Lung microvascular endothelial cell (primary cell): Measurements from ENCODE around the gene SAMD11. TPM values are rescaled to one million over a fixed set of nuclear protein-coding genes. Genes with fewer than 3 reads are reported as not detected.
"Not testable (repeated sequence)": the region's sequence is repeated elsewhere in the genome, so short reads cannot be mapped to it uniquely, and the experiment has no call there.

Source experiments
- DNase-seq, 2 donors: peaks; one replicate each; pipeline versions ENCODE4 v3.0.0 to v3.0.0-alpha.2; 2010; ENCODE audit warnings: low read depth in 2 of 2
- total RNA-seq: library from RNA; depleted of rRNA; stranded (reverse); fragments of >200 nt; gene quantifications from 2 replicates; pipeline ENCODE4 v1.2.1, GENCODE V29; 2014

Gene SAMD11
- total RNA-seq, 1 donor from 2014 or later, result not detected

DNA sequence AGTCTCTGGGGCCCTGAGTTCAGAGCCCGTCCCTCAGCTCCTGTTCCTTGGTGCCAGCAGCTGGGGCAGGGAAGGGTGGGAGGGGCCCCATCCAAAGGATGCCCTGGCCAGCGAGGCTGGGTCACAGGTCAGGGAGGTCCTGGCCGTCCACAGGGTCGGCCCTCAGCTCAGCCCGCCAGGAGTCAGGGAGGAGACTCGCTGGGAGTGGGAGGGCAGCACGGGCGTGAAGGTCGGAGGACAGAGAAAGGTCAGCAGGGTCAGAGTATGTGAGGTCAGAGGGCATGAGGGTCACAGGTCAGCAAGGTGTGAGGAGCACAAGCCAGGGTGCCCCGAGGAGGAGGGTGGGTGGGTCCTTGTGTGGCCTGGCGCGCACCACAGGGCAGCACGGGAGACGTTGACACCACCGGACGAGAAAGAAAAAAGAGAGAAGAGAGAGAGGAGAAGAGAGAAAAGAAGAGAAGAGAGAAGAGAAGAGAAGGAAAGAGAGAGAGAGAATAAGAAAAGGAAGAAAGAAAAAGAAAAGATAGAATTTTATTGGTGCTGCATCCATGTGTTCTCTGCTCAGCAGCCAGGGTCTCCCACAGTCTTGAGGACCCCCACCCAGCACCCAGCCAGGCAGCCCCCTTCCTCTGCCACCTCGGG lies 51.1 kb downstream of the SAMD11 start:
- no peak for DNase-seq

GRCh38 chr1:975365-975764 lies 51.6 kb downstream of the SAMD11 start:
- no peak for DNase-seq

- DNase-seq, result peak in 1 of 2 donors; percentile 57
These were observed 52.4 kb downstream of the SAMD11 start for GRCh38 chr1:975896-976683.

- not testable (repeated sequence) for DNase-seq
These were observed 53.1 kb downstream of the SAMD11 start for GRCh38 chr1:976791-977190.

DNA sequence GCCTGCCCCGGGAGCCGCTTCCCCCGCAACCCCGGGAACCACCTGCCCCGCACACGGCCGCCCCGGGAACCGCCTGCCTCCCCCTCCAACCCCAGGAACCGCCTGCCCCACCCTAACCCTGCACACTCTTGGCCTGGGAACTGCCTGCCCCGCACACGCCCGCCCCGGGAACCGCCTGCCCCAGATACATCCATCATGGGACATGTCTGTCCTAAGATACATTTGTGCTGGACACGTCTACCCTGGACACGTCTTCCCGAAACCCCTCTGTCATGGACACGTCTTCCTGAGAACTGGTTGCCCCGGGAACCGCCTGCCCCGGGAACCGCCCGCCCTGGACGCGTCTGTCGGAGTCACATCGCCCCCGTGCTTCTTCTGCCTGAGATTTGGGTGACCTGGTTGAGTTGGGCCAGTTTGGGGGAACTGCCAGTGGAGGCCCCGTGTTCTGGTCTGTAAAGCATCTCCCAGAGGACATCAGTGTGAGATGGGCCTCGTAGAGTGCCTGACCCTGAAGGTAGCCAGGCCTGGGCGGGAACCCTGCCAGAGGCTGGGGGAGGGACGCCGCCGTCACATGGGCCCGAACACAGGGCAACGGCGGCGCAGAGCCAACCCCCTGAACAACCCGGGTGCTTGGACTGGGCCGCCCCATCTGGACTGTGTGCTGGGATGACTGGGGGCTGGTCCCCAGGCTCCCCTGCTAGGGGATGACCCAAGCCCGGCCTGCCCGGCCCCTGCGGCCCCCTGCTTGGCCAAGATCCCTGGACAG lies 54.5 kb downstream of the SAMD11 start:
- DNase-seq, result no peak

DNA sequence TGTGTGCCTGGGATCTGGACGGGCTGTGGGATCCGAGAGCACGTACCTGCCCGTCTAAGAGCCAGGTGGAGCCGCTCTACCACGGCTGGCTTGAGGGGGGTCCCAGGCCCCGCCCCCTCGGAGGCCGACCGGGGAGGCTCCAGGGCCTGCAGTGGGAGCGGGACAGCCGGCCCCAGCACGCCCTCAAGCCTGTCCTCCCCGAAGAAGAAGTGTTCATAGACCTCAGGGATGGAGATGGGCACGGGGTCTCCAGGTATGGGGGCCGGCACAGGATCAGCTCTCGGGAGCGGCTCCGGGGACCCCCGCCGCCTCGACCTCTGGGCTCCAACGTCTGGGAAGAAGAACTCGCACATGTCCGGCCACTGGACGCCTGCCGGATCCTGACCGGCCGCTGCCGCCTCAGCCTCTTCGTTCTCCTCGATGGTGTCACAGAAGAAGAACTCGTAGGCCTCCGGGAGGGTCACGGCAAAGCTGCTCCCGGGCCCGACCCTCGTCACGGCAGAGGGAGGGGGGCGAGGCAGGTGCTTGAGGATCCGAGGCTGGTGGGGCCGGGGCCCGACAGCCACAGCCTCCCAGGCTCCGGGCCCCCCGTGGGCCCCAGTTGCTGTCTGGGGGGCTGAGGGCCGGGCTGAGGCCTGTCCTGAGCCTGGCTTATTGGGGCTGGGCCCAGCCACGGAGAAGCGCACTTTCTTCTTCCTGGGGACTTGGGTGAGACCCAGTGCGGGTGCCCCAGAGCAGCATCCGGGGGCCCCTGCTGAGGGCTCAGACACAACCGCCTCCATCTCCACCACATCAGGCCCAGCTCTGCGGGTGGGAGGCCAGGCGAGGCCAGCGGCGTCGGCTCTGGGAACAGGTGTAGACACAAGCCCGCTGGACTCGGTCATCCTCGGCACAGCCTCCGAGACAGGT lies 55.4 kb downstream of the SAMD11 start:
- DNase-seq, result no peak

DNA sequence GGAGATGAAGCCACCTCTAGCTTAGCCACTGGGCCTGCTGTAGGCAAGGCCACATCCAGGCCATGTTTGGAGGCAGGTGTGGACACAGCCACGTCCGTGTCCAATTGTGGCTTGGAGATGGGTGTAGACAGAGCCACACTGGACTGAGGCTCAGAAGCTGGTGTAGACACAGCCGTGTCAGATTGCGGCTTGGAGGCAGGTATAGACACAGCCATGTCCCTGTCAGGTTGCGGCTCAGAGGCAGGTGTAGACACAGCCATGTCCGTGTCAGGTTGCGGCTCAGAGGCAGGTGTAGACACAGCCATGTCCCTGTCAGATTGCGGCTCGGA lies 56.0 kb downstream of the SAMD11 start:
- no peak for DNase-seq

- no peak for DNase-seq
These were observed 56.4 kb downstream of the SAMD11 start for GRCh38 chr1:980137-980571.

DNA sequence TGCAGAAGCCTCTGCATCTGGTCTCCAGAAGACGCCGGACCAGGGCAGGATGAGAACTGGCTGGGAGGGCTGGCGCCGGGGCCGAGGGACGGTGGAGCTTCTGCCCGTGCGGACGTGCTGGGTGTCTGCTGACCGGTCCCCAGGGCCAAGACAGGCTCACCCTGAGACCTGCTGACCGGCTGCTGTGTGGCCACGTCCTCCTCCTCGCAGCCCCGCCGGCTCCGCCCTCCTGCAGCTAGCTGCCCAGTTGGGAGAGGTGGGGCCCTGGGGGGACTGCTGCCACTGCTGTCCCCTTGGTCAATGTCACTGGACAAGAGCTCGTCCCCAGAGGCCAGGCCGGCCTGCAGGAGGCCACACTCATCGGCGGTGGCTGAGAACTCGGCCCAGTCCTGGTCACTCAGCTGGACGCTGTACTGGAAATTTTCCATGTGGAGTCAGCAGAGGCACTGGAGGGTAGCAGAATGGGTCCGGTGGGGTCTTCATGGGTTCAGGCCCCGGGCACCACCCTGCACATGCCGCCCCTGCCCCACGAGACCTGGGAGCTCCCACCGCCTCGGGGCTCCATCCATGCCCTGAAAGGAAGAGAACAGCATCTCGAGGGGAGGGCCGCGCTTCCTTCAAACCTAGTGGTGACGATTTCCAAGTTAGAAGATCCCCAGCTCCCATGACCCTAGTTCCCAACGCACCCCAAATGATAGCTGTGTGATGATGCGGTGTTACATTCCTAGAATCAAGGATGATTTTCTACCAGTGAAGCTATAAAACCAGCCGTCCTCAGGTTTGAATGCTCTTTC lies 57.1 kb downstream of the SAMD11 start:
- DNase-seq, result no peak

DNA sequence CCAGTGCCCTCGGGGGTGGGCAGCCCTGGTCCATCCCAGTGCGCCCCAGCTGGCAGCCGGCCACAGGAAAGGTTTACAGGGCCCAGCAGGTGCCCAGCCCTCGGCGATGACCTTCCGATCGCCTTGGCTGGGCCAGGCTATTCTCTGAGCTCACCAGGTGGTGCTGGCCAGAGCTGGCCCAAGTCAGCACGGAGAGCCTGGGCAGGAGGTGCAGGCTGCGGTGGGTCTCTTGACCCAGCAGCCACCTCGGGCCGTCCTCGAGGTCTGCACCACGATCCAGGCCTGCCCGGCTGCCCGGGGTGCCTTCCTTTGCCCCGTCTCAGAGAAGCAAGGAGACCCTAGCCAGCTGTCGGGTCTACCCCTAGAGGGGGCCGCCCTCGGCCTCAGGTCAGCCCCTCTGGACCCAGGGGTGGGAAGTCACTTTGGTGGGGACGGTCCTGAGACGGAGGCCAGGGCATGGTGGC lies 57.8 kb downstream of the SAMD11 start:
- no peak for DNase-seq

- DNase-seq, result no peak
These were observed 58.3 kb downstream of the SAMD11 start, which contains the start of gene PERM1 for GRCh38 chr1:981955-982558. TSS of gene PERM1 (minus strand) at chr1:982093. CDS start at chr1:981029, 1,064 bp downstream.

GRCh38 chr1:982765-983436 lies 59.2 kb downstream of the SAMD11 start:
- DNase-seq, result no peak

GRCh38 chr1:983798-984475 lies 60.2 kb downstream of the SAMD11 start:
- peak in 1 of 2 donors; percentile 47 for DNase-seq

GRCh38 chr1:984476-984814 lies 60.7 kb downstream of the SAMD11 start:
- no peak for DNase-seq

DNA sequence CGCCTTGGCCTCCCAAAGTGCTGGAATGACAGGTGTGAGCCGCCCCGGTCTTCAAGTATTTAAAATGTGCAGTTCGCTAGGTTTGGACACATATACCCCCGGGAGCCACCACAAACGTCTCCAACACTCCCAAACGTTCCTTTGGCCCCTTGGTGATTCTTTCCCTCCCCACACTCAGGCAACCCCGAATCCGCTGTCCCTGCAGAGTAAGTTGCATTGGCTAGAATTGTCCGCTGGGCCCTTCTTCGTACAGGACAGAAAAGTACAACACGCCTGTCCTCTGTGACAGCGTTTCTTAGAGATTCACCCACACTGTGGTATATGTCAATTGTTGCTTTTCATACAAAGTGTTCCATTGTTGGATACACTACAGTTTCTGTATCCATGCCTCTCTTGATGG lies 61.4 kb downstream of the SAMD11 start:
- DNase-seq, result no peak

GRCh38 chr1:988061-988460 lies 64.3 kb downstream of the SAMD11 start:
- not testable (repeated sequence) for DNase-seq

- DNase-seq, result not testable (repeated sequence)
These were observed 67.6 kb downstream of the SAMD11 start for GRCh38 chr1:991275-991674.

GRCh38 chr1:991895-992294 lies 68.2 kb downstream of the SAMD11 start:
- DNase-seq, result peak in 1 of 2 donors; percentile 20

DNA sequence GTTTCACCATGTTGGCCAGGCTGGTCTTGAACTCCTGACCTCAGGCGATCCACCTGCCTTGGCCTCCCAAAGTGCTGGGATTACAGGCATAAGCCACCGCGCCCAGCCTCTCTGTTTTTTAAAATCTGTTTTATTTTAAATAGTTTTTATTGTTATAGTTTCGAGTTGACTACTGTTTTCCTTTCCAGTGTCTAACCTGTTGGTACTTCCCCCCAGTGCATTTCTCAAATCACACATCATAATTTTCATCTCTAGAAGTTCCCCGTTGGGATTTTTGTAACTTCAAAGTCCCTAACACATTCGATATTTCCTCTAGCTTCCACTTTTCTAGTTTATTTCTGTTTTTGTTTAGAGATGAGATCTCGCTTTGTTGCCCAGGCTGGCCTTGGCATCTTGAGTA lies 68.6 kb downstream of the SAMD11 start:
- no peak for DNase-seq
